OCI-LY1 (cell line): ENCODE results near the gene NLRP8.
"Not testable (repeated sequence)": the region's sequence is repeated elsewhere in the genome, so short reads cannot be mapped to it uniquely, and the experiment has no call there.

Source experiments
- CTCF ChIP-seq: fragments of 200-600 bp; sonication (generic), shearing (Covaris generic); IDR thresholded peaks from 2 replicates; pipeline ENCODE4 v1.5.1; 2017; ENCODE audit warnings: mild to moderate bottlenecking, antibody characterized with exemption, low read length, moderate library complexity, mixed read lengths
- EZH2 ChIP-seq: fragments of 200-600 bp; sonication (generic), shearing (Covaris generic); IDR thresholded peaks from 2 replicates; pipeline ENCODE4 v1.8.0; 2017; ENCODE audit warnings: borderline replicate concordance, mixed run types, mild to moderate bottlenecking, antibody characterized with exemption, low read length, moderate library complexity, mixed read lengths

- not testable (repeated sequence) for TF ChIP-seq CTCF, EZH2
Measured at GRCh38 chr19:56019325-56019724, 71.7 kb downstream of the NLRP8 start.
